Purkinje cell (primary cell): ENCODE results near the gene PCDHGA11. TPM values are rescaled to one million over a fixed set of nuclear protein-coding genes. Genes with fewer than 3 reads are reported as not detected.

Experiments
- polyA plus RNA-seq: library from polyadenylated mRNA; unstranded; fragments of >200 nt; fragmentation: Nextera tagmentation; gene quantifications from 2 replicates; pipeline ENCODE4 v1.2.1, GENCODE V29; 2014

Gene PCDHGA11
- 1.5 and 2.4 TPM in 2 replicates for polyA plus RNA-seq

GRCh38 chr5:141420855-141421488, at the start of gene PCDHGA11:
Gene PCDHGA11, plus strand, starts transcription at chr5:141421051. Its CDS starts 177 bp downstream, at chr5:141421228.

GRCh38 chr5:141373673-141374317, 47.1 kb upstream of the PCDHGA11 start, which contains the start of gene PCDHGA6:
Gene PCDHGA6, plus strand, starts transcription at chr5:141373891. Its CDS starts 193 bp downstream, at chr5:141374084.

GRCh38 chr5:141382469-141383294, 38.2 kb upstream of the PCDHGA11 start, which contains the start of gene PCDHGA7:
Gene PCDHGA7, plus strand, starts transcription at chr5:141382742. Its CDS starts 158 bp downstream, at chr5:141382900.

GRCh38 chr5:141387557-141388311, 33.1 kb upstream of the PCDHGA11 start, which contains the start of gene PCDHGB4:
Gene PCDHGB4, plus strand, starts transcription at chr5:141387698. Its CDS starts 187 bp downstream, at chr5:141387885.

GRCh38 chr5:141392429-141393198, 28.2 kb upstream of the PCDHGA11 start, which contains the start of gene PCDHGA8:
Gene PCDHGA8, plus strand, starts transcription at chr5:141392633. Its CDS starts 181 bp downstream, at chr5:141392814.

DNA sequence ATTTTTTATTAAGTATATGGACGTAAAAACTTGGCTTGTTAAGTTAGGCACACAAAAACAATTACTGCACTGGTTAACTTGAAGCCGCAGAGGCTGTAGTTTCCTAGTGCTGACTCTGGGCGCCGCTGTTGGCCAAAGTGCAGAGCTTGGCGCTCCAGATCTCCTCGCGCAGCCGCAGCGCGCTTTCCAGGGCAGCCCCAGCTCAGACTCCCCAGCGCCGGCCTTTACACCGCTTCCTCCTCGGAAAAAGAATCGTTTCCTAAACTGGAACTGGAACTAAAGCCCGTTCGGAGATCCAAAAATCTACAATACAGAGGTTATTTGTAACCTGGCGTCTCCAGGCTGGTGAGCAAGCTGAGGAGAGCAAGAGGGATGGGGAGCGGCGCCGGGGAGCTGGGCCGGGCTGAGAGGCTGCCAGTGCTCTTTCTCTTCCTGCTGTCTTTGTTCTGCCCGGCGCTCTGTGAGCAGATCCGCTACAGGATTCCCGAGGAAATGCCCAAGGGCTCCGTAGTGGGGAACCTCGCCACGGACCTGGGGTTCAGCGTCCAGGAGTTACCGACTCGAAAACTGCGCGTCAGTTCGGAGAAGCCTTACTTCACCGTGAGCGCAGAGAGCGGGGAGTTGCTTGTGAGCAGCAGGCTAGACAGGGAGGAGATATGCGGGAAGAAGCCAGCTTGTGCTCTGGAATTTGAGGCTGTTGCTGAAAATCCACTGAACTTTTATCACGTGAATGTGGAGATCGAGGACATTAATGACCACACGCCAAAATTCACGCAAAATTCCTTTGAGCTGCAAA, 22.9 kb upstream of the PCDHGA11 start, which contains the start of gene PCDHGB5:
Gene PCDHGB5, plus strand, starts transcription at position 192 of the 796 bp plus-strand sequence. Its CDS starts 181 bp downstream, at position 373.

DNA sequence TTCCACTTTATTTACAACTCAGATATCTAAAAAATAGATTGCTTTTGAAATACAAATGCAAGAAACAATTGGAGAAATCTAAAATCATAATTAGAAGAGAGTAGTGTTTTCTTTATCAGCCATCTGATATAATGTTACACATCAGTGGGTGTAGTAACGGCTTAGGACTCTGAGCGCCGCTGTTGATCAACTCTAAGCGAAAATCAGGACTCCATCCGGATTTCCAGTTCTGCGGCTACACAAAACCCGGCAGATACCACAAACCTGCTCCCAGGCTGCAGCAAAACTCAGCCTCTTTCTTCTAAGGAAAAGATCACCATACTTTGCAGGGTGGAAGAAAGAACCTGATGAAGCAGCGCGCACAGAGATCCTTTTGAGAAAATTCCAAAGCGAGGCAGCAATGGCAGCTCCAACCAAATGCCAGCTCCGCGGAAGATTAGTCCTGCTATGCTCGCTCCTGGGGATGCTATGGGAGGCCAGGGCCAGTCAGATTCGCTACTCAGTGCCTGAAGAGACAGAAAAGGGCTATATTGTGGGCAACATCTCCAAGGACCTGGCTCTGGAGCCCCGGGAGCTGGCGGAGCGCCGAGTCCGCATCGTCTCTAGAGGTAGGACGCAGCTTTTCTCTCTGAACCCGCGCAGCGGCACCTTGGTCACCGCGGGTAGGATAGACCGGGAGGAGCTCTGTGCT, 18.2 kb upstream of the PCDHGA11 start, which contains the start of gene PCDHGA9:
Gene PCDHGA9, plus strand, starts transcription at position 226 of the 691 bp plus-strand sequence. Its CDS starts 175 bp downstream, at position 401.

DNA sequence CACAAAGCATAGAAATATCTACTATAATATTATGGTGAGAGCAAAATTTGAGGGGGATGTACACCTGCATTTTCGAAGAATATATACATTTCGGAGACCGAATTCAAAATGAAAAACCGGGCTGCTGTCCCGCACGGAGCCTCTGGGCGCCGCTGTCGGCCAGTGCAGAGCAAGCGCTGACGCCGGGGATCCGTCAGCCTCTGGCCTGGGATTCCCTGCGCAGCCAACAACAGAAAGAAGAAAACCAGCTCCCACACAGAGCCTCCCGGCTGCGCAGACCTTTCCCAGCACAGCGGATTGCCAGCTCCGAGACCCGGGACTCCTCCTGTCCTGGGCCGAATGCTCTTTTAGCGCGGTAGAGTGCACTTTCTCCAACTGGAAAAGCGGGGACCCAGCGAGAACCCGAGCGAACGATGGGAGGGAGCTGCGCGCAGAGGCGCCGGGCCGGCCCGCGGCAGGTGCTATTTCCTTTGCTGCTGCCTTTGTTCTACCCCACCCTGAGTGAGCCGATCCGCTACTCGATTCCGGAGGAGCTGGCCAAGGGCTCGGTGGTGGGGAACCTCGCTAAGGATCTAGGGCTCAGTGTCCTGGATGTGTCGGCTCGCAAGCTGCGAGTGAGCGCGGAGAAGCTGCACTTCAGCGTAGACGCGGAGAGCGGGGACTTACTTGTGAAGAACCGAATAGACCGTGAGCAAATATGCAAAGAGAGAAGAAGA, 12.9 kb upstream of the PCDHGA11 start, which contains the start of gene PCDHGB6:
Gene PCDHGB6, plus strand, starts transcription at position 232 of the 716 bp plus-strand sequence. Its CDS starts 182 bp downstream, at position 414.

DNA sequence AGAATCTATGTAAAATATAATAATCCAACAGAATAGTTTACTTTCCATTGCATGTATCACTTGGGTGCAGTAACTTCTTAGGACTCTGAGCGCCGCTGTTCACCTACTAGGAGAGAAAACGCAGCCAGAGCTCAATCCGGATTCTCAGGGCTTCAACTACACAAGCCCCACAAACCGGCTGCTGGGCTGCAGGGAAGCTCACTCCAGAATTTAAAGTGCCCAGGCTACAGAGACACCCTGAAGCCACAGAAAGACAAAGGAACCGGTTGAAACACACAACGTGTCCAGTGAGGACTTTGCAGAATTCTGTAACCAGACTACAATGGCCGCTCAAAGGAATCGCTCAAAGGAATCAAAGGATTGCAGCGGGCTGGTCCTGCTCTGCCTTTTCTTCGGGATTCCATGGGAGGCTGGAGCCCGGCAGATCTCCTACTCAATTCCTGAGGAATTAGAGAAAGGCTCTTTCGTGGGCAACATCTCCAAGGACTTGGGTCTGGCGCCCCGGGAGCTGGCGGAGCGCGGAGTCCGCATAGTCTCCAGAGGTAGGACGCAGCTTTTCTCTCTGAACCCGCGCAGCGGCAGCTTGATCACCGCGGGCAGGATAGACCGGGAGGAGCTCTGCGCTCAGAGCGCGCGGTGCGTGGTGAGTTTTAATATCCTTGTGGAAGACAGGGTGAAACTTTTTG, 7.9 kb upstream of the PCDHGA11 start, which contains the start of gene PCDHGA10:
Gene PCDHGA10, plus strand, starts transcription at position 134 of the 686 bp plus-strand sequence. Its CDS starts 189 bp downstream, at position 323.

GRCh38 chr5:141417494-141418172, 3.2 kb upstream of the PCDHGA11 start, which contains the start of gene PCDHGB7:
Gene PCDHGB7, plus strand, starts transcription at chr5:141417677. Its CDS starts 183 bp downstream, at chr5:141417860.

GRCh38 chr5:141430332-141431113, 9.7 kb downstream of the PCDHGA11 start, which contains the start of gene PCDHGA12:
Gene PCDHGA12, plus strand, starts transcription at chr5:141430507. Its CDS starts 253 bp downstream, at chr5:141430760.

Other genes starting within 250 kb of the PCDHGA11 start
- 0.78 TPM in 1 of 2 replicates, not detected in the other for gene PCDHB7, start 248.4 kb upstream of the PCDHGA11 start, polyA plus RNA-seq
- not detected in 2 replicates for gene PCDHB8, start 243.3 kb upstream of the PCDHGA11 start, polyA plus RNA-seq
- gene PCDHB16, start 238.7 kb upstream of the PCDHGA11 start, polyA plus RNA-seq: 0.09 and 0.70 TPM in 2 replicates
- 0.21 and 0.81 TPM in 2 replicates for gene PCDHB9, start 233.9 kb upstream of the PCDHGA11 start, polyA plus RNA-seq
- gene PCDHB10, start 228.7 kb upstream of the PCDHGA11 start, polyA plus RNA-seq: 1.2 and 3.6 TPM in 2 replicates
- gene PCDHB11, start 221.4 kb upstream of the PCDHGA11 start, polyA plus RNA-seq: 1.1 and 1.6 TPM in 2 replicates
- 2.6 and 2.8 TPM in 2 replicates for gene PCDHB12, start 212.3 kb upstream of the PCDHGA11 start, polyA plus RNA-seq
- gene PCDHB13, start 207.1 kb upstream of the PCDHGA11 start, polyA plus RNA-seq: 2.0 and 5.2 TPM in 2 replicates
- gene PCDHB14, start 197.7 kb upstream of the PCDHGA11 start, polyA plus RNA-seq: 5.3 and 5.4 TPM in 2 replicates
- 28.7 and 30.0 TPM in 2 replicates for gene PCDHB15, start 175.7 kb upstream of the PCDHGA11 start, polyA plus RNA-seq
- gene SLC25A2, start 117.0 kb upstream of the PCDHGA11 start, polyA plus RNA-seq: not detected in 2 replicates
- 374 and 453 TPM in 2 replicates for gene TAF7, start 100.3 kb upstream of the PCDHGA11 start, polyA plus RNA-seq
- gene PCDHGA1, start 90.5 kb upstream of the PCDHGA11 start, polyA plus RNA-seq: 0.69 TPM in 1 of 2 replicates, not detected in the other
- gene PCDHGA2, start 82.3 kb upstream of the PCDHGA11 start, polyA plus RNA-seq: 1.9 TPM in 1 of 2 replicates, not detected in the other
- 1.3 and 4.3 TPM in 2 replicates for gene PCDHGA3, start 77.2 kb upstream of the PCDHGA11 start, polyA plus RNA-seq
- not detected in 2 replicates for gene PCDHGB1, start 71.0 kb upstream of the PCDHGA11 start, polyA plus RNA-seq
- gene PCDHGA4, start 66.0 kb upstream of the PCDHGA11 start, polyA plus RNA-seq: 0.27 TPM in 1 of 2 replicates, not detected in the other
- 0.08 and 2.9 TPM in 2 replicates for gene PCDHGB2, start 61.1 kb upstream of the PCDHGA11 start, polyA plus RNA-seq
- gene PCDHGA5, start 56.9 kb upstream of the PCDHGA11 start, polyA plus RNA-seq: 2.2 and 2.5 TPM in 2 replicates
- 0.06 and 1.2 TPM in 2 replicates for gene PCDHGB3, start 50.8 kb upstream of the PCDHGA11 start, polyA plus RNA-seq
- 0.30 and 0.60 TPM in 2 replicates for gene PCDHGA6, start 47.2 kb upstream of the PCDHGA11 start, polyA plus RNA-seq
- gene PCDHGA7, start 38.3 kb upstream of the PCDHGA11 start, polyA plus RNA-seq: 0.73 and 1.8 TPM in 2 replicates
- gene PCDHGB4, start 33.4 kb upstream of the PCDHGA11 start, polyA plus RNA-seq: 1.8 and 2.1 TPM in 2 replicates
- gene PCDHGA8, start 28.4 kb upstream of the PCDHGA11 start, polyA plus RNA-seq: 0.11 and 0.13 TPM in 2 replicates
- 0.32 TPM in 1 of 2 replicates, not detected in the other for gene PCDHGB5, start 23.1 kb upstream of the PCDHGA11 start, polyA plus RNA-seq
- 1.1 and 1.9 TPM in 2 replicates for gene PCDHGA9, start 18.3 kb upstream of the PCDHGA11 start, polyA plus RNA-seq
- gene PCDHGB6, start 13.0 kb upstream of the PCDHGA11 start, polyA plus RNA-seq: 0.31 and 0.42 TPM in 2 replicates
- 6.1 and 7.8 TPM in 2 replicates for gene PCDHGA10, start 8.1 kb upstream of the PCDHGA11 start, polyA plus RNA-seq
- 0.35 TPM in 1 of 2 replicates, not detected in the other for gene PCDHGB7, start 3.4 kb upstream of the PCDHGA11 start, polyA plus RNA-seq
- 3.6 and 4.3 TPM in 2 replicates for gene PCDHGA12, start 9.5 kb downstream of the PCDHGA11 start, polyA plus RNA-seq
- 51.6 and 70.9 TPM in 2 replicates for gene PCDHGC3, start 54.9 kb downstream of the PCDHGA11 start, polyA plus RNA-seq
- gene PCDHGC4, start 64.0 kb downstream of the PCDHGA11 start, polyA plus RNA-seq: 0.22 and 4.5 TPM in 2 replicates
- gene PCDHGC5, start 68.0 kb downstream of the PCDHGA11 start, polyA plus RNA-seq: 0.34 and 2.0 TPM in 2 replicates
- gene DIAPH1, start 197.9 kb downstream of the PCDHGA11 start, polyA plus RNA-seq: 2.2 and 2.4 TPM in 2 replicates
- 40.0 and 47.2 TPM in 2 replicates for gene HDAC3, start 215.8 kb downstream of the PCDHGA11 start, polyA plus RNA-seq
- 5.9 and 8.8 TPM in 2 replicates for gene RELL2, start 215.9 kb downstream of the PCDHGA11 start, polyA plus RNA-seq
- gene FCHSD1, start 230.4 kb downstream of the PCDHGA11 start, polyA plus RNA-seq: 0.65 and 1.5 TPM in 2 replicates